ENCODE results near the gene ABCA6.

Gene ABCA6

GRCh38 chr17:69043098-69043734, 98.5 kb downstream of the ABCA6 start:
- Histone ChIP-seq H3K4me1 (ENCODE audit: low read length) (no peaks in the 10 kb centered on the region), H2AFZ (ENCODE audit: low read length) (no peak overlapping the region), H3K9me2 (replicated peaks; ENCODE audit: insufficient read depth, low read length) (no peaks in the 10 kb centered on the region), H3K27me3 (replicated peaks; ENCODE audit: insufficient read depth, low read length) (no peaks in the 10 kb centered on the region), H3K4me2 (ENCODE audit: low read depth, low read length) (no peak overlapping the region), H4K20me1 (ENCODE audit: insufficient read depth, low read length) (no peaks in the 10 kb centered on the region), H3K36me3 (replicated peaks; ENCODE audit: insufficient read depth, low read length) (no peaks in the 10 kb centered on the region), H3K27ac (ENCODE audit: low read length) (no peak overlapping the region), H3K79me2 (ENCODE audit: low read length) (no peaks in the 10 kb centered on the region), H3K9me3 (replicated peaks; ENCODE audit: insufficient read depth, low read length) (no peaks in the 10 kb centered on the region), H3K9ac (ENCODE audit: low read length) (no peak overlapping the region), H3K4me3 (ENCODE audit: low read length) (no peak overlapping the region), H3F3A (ENCODE audit: insufficient read depth, low read length) (no peaks in the 10 kb centered on the region)
- DNase-seq = no peak
- no peak for TF ChIP-seq CTCF (IDR thresholded peaks at IDR 0.05; ENCODE audit: low read length)
- TF ChIP-seq EZH2 (optimal IDR thresholded peaks at IDR 0.05; ENCODE audit: low read depth, low read length) = no peak
- no peak for TF ChIP-seq EZH2phosphoT487 (IDR thresholded peaks at IDR 0.05; ENCODE audit: low read length)

DNA sequence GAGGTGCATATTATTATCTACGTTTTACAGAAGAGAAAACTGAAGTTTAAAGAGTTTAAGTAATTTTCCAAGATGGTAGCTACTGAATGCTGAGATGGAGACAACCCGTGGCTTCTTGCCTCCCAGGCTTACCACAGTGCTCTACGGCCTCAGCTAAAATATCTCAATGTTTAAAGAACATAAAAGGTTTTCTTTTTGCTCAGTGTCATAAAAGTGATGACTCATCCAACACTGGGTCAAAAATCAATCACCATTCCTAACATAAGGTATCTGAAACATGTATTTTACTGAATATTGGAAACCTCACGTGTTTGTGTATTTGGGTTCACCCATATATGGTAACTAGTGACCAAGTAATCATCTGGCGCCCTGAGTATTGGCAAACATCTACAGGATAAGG, 99.4 kb downstream of the ABCA6 start:
- Histone ChIP-seq H3K4me3 (ENCODE audit: low read length) (no peak overlapping the region), H3K4me2 (ENCODE audit: low read depth, low read length) (no peak overlapping the region), H3F3A (ENCODE audit: insufficient read depth, low read length) (no peaks in the 10 kb centered on the region), H3K9me3 (replicated peaks; ENCODE audit: insufficient read depth, low read length) (no peaks in the 10 kb centered on the region), H3K4me1 (ENCODE audit: low read length) (no peaks in the 10 kb centered on the region), H3K9me2 (replicated peaks; ENCODE audit: insufficient read depth, low read length) (no peaks in the 10 kb centered on the region), H2AFZ (ENCODE audit: low read length) (no peak overlapping the region), H3K79me2 (ENCODE audit: low read length) (no peaks in the 10 kb centered on the region), H3K27me3 (replicated peaks; ENCODE audit: insufficient read depth, low read length) (no peaks in the 10 kb centered on the region), H3K36me3 (replicated peaks; ENCODE audit: insufficient read depth, low read length) (no peaks in the 10 kb centered on the region), H3K9ac (ENCODE audit: low read length) (no peak overlapping the region), H4K20me1 (ENCODE audit: insufficient read depth, low read length) (no peaks in the 10 kb centered on the region), H3K27ac (ENCODE audit: low read length) (no peak overlapping the region)
- TF ChIP-seq EZH2phosphoT487 (IDR thresholded peaks at IDR 0.05; ENCODE audit: low read length) = no peak
- TF ChIP-seq EZH2 (optimal IDR thresholded peaks at IDR 0.05; ENCODE audit: low read depth, low read length) = no peak
- no peak for TF ChIP-seq CTCF (IDR thresholded peaks at IDR 0.05; ENCODE audit: low read length)
- no peak for DNase-seq

DNA sequence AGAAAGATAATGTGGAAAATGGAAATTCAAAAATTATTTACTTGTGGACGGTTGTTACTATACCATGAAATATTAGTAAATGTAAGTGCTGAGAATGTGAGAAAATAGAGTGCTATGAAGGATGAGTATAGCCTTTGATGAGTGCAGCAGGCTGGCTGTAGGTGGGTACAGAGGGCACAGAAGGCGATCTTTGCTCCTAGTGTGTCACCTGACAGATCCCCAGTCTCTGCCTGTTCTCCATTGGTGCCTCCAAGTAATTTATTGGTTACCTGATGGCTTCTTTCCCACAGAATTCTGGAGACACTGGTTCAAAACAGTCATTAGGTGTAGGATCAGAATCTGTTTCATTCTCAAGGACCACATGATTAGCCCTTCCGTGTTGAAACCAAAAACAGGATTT, 109.9 kb downstream of the ABCA6 start:
- no peak for TF ChIP-seq EZH2phosphoT487 (IDR thresholded peaks at IDR 0.05; ENCODE audit: low read length)
- no peak for TF ChIP-seq EZH2 (optimal IDR thresholded peaks at IDR 0.05; ENCODE audit: low read depth, low read length)
- no peak for TF ChIP-seq CTCF (IDR thresholded peaks at IDR 0.05; ENCODE audit: low read length)
- no peak for DNase-seq
- Histone ChIP-seq H3K9me3 (replicated peaks; ENCODE audit: insufficient read depth, low read length) (no peaks in the 10 kb centered on the region), H3K9me2 (replicated peaks; ENCODE audit: insufficient read depth, low read length) (no peaks in the 10 kb centered on the region), H4K20me1 (ENCODE audit: insufficient read depth, low read length) (no peaks in the 10 kb centered on the region), H3F3A (ENCODE audit: insufficient read depth, low read length) (no peaks in the 10 kb centered on the region), H2AFZ (ENCODE audit: low read length) (no peak overlapping the region), H3K9ac (ENCODE audit: low read length) (no peak overlapping the region), H3K4me2 (ENCODE audit: low read depth, low read length) (no peak overlapping the region), H3K27me3 (replicated peaks; ENCODE audit: insufficient read depth, low read length) (no peaks in the 10 kb centered on the region), H3K4me3 (ENCODE audit: low read length) (no peak overlapping the region), H3K4me1 (ENCODE audit: low read length) (no peaks in the 10 kb centered on the region), H3K36me3 (replicated peaks; ENCODE audit: insufficient read depth, low read length) (no peaks in the 10 kb centered on the region), H3K79me2 (ENCODE audit: low read length) (no peaks in the 10 kb centered on the region), H3K27ac (ENCODE audit: low read length) (no peak overlapping the region)
